Adrenal gland (tissue), 5 donors: ENCODE results near the gene DLEC1.

Experiments used
- CTCF ChIP-seq, 6 experiments: fragments of 450-650 bp in 4 of 6; fragments of 200-600 bp in 2 of 6; sonication (generic) in 1 of 6; IDR thresholded peaks; 1 replicate in 5 of 6; 2 replicates in 1 of 6; pipeline versions ENCODE4 v1.5.1 to v1.8.0; 2016 to 2021; ENCODE audit warnings: antibody characterized with exemption in 6 of 6, mild to moderate bottlenecking in 2 of 6, moderate library complexity in 1 of 6
- POLR2A ChIP-seq, 2 donors: fragments of 450-650 bp; IDR thresholded peaks; one replicate each; pipeline ENCODE4 v1.6.1; 2017; ENCODE audit warnings: antibody characterized with exemption in 2 of 2, mild to moderate bottlenecking in 2 of 2, moderate library complexity in 1 of 2
- donor health status: DM: no; HTN: no; CAD: no.

- TF ChIP-seq CTCF (IDR thresholded peaks at IDR 0.05) (no peak), POLR2A (IDR thresholded peaks at IDR 0.05) (no peak)
Measured at GRCh38 chr3:37997791-37998370, 41.1 kb upstream of the DLEC1 start.
